SU-DHL-6 (cell line): ENCODE data around the gene SLC35F5.
A peak's percentile ranks its signal among the peaks of the same experiment; 100 is the strongest.

Source experiments
- H2AFZ ChIP-seq: fragments of 200-600 bp; sonication (generic); 2 replicates; pipeline ENCODE4 v1.6.1; 2014; ENCODE audit warnings: low read depth, mild to moderate bottlenecking, moderate library complexity, mixed read lengths, antibody characterized with exemption, low read length; ENCODE audit not compliant: severe bottlenecking
- H3F3A ChIP-seq: fragments of 200-600 bp; shearing (Covaris generic); 2 replicates; pipeline ENCODE4 v1.6.0; 2016; ENCODE audit warnings: antibody characterized with exemption, mild to moderate bottlenecking; ENCODE audit not compliant: insufficient read depth
- H3K27ac ChIP-seq: fragments of 200-600 bp; sonication (generic); 2 replicates; pipeline ENCODE4 v1.5.1; 2016; ENCODE audit warnings: low read depth, mild to moderate bottlenecking, low read length, moderate library complexity, mixed read lengths
- H3K27me3 ChIP-seq: fragments of 200-600 bp; sonication (generic), shearing (Covaris generic); 2 replicates; pipeline ENCODE4 v1.6.0; 2014; ENCODE audit warnings: mild to moderate bottlenecking, low read length
- H3K36me3 ChIP-seq: fragments of 200-600 bp; sonication (generic); 2 replicates; pipeline ENCODE4 v1.6.1; 2014; ENCODE audit warnings: mild to moderate bottlenecking, low read length, mixed read lengths
- H3K4me2 ChIP-seq: fragments of 300-600, 200-600 bp; shearing (Covaris generic), sonication (generic); 2 replicates; pipeline ENCODE4 v1.6.0; 2014; ENCODE audit warnings: low read length, low read depth, mild to moderate bottlenecking; ENCODE audit not compliant: poor library complexity, severe bottlenecking
- H3K4me3 ChIP-seq: fragments of 200-600 bp; sonication (generic); 2 replicates; pipeline ENCODE4 v1.5.1; 2014; ENCODE audit warnings: antibody characterized with exemption, low read length, mild to moderate bottlenecking, mixed read lengths; ENCODE audit not compliant: insufficient read depth, poor library complexity, severe bottlenecking
- H3K79me2 ChIP-seq: fragments of 200-600 bp; sonication (generic); 2 replicates; pipeline ENCODE4 v1.6.1; 2014; ENCODE audit warnings: mild to moderate bottlenecking, low read length, moderate library complexity; ENCODE audit not compliant: insufficient read depth
- H3K9ac ChIP-seq: fragments of 200-600 bp; sonication (generic); 2 replicates; pipeline ENCODE4 v1.7.0; 2014; ENCODE audit warnings: mild to moderate bottlenecking, low read length
- H3K9me2 ChIP-seq: fragments of 200-600 bp; sonication (generic); replicated peaks from 2 replicates; pipeline ENCODE4 v1.6.1; 2014; ENCODE audit warnings: low read length; ENCODE audit not compliant: insufficient read depth
- H3K9me3 ChIP-seq: fragments of 200-600 bp; sonication (generic); 2 replicates; pipeline ENCODE4 v1.6.1; 2014; ENCODE audit warnings: low read length, mixed read lengths; ENCODE audit not compliant: insufficient read depth
- H4K20me1 ChIP-seq: fragments of 200-600 bp; sonication (generic); 2 replicates; pipeline ENCODE4 v1.6.1; 2014; ENCODE audit warnings: low read depth, mild to moderate bottlenecking, antibody characterized with exemption, low read length, moderate library complexity, mixed read lengths
- EZH2phosphoT487 ChIP-seq: fragments of 200-600 bp; sonication (generic), shearing (Covaris generic); conservative IDR thresholded peaks from 2 replicates; pipeline ENCODE4 v1.6.1; 2018; ENCODE audit warnings: mild to moderate bottlenecking, antibody characterized with exemption, low read length, moderate library complexity, mixed read lengths
- TF ChIP-seq, protein P1 (sequence below): fragments of 200-600 bp; sonication (generic); IDR thresholded peaks from one replicate; pipeline ENCODE4 v1.5.1; 2017; ENCODE audit warnings: antibody characterized with exemption, mild to moderate bottlenecking, low read length, moderate library complexity; ENCODE audit not compliant: insufficient read depth, poor library complexity, severe bottlenecking

Gene SLC35F5

DNA sequence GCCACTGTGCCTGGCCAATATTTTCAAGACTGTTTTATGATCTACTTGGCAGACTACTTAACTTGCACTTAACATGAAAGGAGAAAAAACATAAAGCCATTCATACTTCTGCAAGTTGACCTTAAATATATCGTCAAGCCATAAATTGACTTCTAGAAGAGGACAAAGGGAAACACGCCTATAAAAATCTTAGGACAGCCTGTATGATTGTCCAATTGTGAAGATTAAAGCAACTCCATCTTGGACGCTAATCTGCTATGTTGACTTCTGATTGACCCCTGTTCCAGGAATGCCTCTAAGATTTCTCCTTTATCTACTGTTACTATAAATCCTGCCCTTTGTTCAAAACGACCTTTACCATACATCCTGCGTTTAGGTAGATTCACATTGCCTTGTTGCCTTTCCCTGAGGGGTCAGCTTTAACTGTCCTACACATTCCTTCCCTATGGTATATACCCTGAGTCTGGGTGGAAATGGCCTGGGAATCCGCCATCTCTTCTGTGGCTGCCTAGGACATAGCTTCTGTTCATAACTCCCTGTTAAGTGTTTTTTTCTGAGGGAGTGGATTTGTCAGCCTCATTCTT, 40.2 kb upstream of the SLC35F5 start:
- Histone ChIP-seq H3K4me2 (no peak overlapping the region), H3K27ac (no peak overlapping the region), H3K79me2 (no peaks in the 10 kb centered on the region), H3F3A (no peaks in the 10 kb centered on the region), H3K36me3 (no peaks in the 10 kb centered on the region), H3K9me2 (no peaks in the 10 kb centered on the region), H3K9ac (no peak overlapping the region), H3K9me3 (no peaks in the 10 kb centered on the region), H3K27me3 (no peaks in the 10 kb centered on the region), H3K4me3 (no peak overlapping the region), H2AFZ (no peak overlapping the region), H4K20me1 (no peaks in the 10 kb centered on the region)
- TF ChIP-seq EZH2phosphoT487: no peak
- TF ChIP-seq, protein P1, sequence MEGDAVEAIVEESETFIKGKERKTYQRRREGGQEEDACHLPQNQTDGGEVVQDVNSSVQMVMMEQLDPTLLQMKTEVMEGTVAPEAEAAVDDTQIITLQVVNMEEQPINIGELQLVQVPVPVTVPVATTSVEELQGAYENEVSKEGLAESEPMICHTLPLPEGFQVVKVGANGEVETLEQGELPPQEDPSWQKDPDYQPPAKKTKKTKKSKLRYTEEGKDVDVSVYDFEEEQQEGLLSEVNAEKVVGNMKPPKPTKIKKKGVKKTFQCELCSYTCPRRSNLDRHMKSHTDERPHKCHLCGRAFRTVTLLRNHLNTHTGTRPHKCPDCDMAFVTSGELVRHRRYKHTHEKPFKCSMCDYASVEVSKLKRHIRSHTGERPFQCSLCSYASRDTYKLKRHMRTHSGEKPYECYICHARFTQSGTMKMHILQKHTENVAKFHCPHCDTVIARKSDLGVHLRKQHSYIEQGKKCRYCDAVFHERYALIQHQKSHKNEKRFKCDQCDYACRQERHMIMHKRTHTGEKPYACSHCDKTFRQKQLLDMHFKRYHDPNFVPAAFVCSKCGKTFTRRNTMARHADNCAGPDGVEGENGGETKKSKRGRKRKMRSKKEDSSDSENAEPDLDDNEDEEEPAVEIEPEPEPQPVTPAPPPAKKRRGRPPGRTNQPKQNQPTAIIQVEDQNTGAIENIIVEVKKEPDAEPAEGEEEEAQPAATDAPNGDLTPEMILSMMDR: no peak

DNA sequence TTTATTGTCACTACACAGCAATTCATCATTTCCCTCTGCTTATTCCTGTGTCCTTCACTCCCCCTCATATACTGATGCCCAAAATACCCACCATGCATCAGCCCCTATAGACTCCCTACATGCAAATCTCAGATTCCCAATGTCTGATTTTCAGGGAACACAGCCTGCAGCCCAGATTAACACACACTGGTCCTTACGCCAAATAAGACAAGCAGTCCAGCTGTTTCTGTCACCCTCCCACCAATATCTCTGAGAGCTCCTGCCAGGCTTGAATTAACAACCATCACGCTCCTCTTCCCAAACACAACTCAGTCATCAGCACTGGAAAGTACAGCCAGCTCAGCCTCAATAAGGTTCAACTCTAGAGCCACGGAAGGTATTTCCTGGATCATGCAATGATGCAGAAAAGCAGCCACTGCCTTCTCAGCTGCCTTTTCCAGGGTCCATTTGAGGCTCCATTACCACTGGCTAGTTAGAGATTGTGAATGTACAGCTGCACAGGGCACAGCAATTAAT, 39.0 kb upstream of the SLC35F5 start:
- Histone ChIP-seq H3K9me3 (no peaks in the 10 kb centered on the region), H3K4me2 (no peak overlapping the region), H3K79me2 (no peaks in the 10 kb centered on the region), H3K9ac (no peak overlapping the region), H3K36me3 (no peaks in the 10 kb centered on the region), H2AFZ (no peak overlapping the region), H3K27me3 (no peaks in the 10 kb centered on the region), H3K9me2 (no peaks in the 10 kb centered on the region), H3F3A (no peaks in the 10 kb centered on the region), H3K4me3 (no peak overlapping the region), H4K20me1 (no peaks in the 10 kb centered on the region), H3K27ac (no peak overlapping the region)
- TF ChIP-seq EZH2phosphoT487: no peak
- TF ChIP-seq, protein P1: no peak

DNA sequence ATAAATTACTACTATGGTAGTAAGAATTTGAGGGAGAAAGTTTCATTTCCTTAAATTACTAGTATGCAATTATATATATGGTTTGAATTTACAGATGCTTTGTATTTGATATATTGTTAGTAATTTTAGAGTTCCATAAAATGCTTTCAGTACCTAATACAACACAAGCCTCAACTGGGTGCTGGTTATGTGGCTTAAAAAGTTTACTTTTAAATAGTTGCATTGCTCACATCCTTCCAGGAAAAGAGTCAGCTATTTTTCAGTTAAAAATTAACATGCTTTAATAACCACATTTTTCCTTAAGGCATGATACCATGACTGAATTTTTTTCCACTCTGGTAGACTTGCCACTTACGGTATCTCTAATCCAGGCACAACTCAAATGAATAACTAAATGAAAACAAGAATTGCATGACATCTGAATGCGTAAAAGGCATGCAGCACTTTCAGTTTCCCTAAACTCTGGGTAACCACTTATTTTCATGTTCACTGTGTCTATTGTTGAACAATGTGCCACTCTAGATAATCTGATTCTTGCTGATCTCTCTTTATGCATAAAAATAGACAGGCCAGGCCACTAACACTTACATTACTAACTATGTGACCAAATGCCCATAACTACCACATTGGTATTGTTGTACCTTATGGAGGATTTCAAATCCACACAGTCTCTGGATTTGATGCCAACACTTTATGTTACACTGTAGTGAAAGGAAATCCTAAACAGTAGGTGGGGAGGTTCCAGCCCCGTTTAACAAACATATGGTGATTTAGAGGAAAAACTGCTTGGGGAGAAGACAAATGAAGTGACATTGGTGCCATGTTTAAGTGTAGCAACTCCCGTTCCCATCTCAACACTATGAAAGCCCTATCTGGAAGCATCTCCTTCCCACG, 35.5 kb upstream of the SLC35F5 start:
- H3K36me3 ChIP-seq: no peaks in the 10 kb centered on the region
- peak overlapping the region; percentile 35 for H3K4me2 ChIP-seq
- no peak for TF ChIP-seq EZH2phosphoT487
- TF ChIP-seq, protein P1: no peak
- H3F3A ChIP-seq: no peaks in the 10 kb centered on the region
- no peaks in the 10 kb centered on the region for H3K9me3 ChIP-seq
- no peak overlapping the region for H2AFZ ChIP-seq
- no peak overlapping the region for H3K9ac ChIP-seq
- no peaks in the 10 kb centered on the region for H4K20me1 ChIP-seq
- H3K4me3 ChIP-seq: no peak overlapping the region
- H3K9me2 ChIP-seq: no peaks in the 10 kb centered on the region
- H3K27me3 ChIP-seq: no peaks in the 10 kb centered on the region
- no peaks in the 10 kb centered on the region for H3K79me2 ChIP-seq
- no peak overlapping the region for H3K27ac ChIP-seq
